HuH-7.5 (cell line): Measurements from ENCODE around the gene TBX18.

ENCODE experiments used
- DNase-seq: peaks from one replicate; pipeline ENCODE4 v3.0.0; 2011; ENCODE audit warnings: low spot score

Gene TBX18

DNA sequence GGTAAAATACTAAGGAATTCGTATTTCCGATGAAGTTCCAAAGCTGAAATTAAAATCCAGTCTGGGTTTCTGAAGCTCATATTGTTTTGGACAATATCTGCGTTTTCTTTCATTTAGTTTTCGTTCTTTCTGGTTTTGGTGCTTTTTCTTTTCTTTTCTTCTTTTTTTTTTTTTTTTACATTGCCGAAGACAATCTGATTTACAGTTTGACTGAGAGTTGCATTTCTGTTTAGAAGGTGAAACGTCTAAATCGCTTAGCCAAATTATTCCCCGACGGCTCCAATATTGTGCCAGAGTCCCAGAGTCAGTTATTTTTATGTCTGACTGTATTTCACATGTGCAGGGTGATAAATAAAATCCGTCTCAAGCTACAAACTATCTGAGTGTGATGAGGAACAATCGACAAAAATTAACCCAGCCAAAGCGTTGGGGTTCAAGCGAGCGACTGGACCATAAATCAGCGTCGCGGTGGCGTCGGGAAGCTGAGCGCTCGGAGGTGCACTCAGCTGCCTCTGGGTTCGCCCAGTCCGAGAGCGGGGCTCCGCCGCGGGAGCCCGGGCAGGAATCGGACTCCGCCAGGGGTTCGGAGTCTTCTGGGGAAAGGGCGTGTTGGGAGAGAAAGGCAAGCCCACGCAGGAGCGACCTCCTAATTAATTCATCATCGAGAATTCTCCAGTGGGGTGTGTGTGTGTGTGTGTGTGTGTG is 8.2 kb upstream of the TBX18 start:
- no peak for DNase-seq

- DNase-seq = no peak
These were observed 7.5 kb upstream of the TBX18 start for GRCh38 chr6:84771756-84772356.

DNA sequence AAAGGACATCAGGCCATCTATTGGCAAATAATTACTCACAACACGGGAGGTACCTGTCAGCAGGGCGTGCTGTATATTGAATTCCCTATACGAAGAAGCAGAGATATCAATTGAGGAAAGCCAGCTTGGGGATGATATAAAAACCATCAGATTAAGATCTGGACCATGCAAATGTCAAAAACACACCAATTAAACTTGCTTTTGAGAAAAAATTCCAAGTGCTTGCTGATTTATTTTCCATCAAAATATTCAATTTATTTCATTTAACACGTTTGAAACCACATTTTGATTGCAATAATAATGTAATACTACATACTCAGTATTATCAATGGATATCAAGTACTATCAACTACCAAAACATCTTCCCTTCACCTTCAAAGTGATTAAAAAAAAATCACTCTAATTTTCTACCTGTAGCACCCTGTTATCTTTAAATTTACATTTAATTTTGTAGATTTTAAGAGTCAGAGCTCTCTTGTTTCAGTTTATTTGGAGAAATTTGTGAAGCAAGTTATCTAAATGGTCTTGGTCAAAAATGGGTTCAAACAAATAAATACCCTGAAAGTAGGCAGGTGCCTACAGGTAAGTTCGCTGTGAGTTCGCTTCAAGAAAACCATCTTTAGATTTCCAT is 6.8 kb upstream of the TBX18 start:
- DNase-seq = no peak

- no peak for DNase-seq
These were observed 6.1 kb upstream of the TBX18 start for GRCh38 chr6:84770521-84770920.

DNA sequence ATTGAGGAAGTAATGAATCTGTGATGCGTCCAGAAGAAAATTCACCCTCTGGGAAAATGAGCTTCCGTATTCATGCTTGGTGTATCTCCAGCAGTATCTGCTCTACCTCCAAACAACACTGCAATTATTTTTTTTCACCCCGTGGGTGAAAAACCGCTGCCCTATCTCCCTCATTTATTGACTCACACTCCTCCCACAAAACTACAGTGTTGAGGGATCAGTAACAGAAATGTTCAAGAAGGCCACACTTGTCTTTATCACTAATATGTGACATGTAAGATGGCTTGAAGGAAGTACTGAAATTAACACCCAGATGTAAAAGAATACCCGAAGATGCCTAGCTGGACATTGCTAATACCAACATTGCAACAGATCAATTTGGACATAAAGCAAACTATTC is 4.9 kb upstream of the TBX18 start:
- no peak for DNase-seq

GRCh38 chr6:84768442-84769174 is 4.2 kb upstream of the TBX18 start:
- no peak for DNase-seq

GRCh38 chr6:84767526-84768201 is 3.3 kb upstream of the TBX18 start:
- DNase-seq = no peak

DNA sequence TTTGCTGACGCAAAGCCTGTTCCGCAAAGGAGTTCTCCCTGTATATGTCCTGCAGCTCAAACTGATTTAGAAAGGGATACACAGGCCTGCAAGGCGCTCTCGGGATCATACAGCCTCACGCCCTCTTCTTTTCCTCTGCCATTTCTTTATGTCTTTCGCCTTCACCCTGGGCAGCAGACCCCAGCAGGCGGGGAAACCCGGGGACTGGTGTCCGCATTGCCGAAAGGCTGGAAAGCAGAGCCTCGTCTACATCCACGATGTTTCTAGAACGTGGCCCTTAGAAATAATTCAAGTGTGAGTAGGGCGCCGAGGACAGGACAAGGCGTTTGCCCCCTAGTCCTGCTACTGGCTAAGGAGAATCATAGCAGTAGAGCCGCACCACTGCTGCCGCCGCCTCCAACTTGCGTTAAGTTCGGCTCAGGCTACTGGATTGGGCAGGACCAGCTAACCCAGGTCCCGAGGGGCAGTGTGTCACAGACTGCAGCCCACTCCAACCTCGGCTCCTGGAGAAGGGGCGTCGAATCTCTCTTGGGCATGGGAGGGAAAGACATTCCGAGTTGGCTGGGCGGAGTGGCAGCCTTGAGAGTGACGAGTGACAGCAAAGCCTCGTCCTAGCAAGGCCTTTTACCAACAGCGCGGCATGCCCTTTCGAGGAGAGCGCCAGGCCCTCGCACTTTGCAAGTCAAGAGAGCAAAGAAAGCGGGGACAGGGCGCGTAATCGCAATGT is 2.6 kb upstream of the TBX18 start:
- DNase-seq = no peak

DNA sequence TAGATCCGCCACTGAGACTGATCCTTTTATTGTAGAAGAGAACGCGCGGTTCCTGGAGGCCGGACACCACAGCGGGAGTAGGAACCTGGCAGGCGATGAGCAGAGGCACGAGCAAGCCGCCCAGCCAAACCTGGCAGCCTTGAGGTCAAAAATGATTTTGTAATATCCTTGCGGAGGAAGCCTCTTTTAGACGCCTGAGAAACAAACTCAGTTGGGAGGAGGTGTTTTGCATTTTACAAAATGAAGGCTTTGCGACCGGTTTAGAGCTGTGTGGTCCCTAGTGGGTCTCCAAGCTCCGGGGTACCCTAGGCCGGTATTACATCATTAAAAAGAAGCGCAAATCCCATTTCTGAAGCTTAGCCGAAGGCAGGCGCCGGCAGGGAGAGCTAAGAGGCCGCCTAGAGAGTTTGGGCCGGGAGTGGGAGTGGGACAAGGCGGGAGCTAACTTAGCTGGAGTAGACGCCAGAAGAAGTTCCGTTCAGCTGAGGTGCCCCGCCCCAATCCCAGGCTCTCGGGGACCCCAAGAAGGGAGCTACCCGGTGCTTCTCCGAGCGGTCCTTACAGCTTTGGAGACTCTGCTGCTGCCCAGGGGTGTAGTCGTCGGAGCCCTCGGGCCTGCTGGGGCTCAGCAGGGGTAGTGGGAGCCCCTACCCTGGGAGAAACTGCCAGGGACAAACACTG is 1.9 kb upstream of the TBX18 start:
- no peak for DNase-seq

GRCh38 chr6:84763886-84764331 is 489 bp downstream of the TBX18 start:
- DNase-seq = no peak

DNA sequence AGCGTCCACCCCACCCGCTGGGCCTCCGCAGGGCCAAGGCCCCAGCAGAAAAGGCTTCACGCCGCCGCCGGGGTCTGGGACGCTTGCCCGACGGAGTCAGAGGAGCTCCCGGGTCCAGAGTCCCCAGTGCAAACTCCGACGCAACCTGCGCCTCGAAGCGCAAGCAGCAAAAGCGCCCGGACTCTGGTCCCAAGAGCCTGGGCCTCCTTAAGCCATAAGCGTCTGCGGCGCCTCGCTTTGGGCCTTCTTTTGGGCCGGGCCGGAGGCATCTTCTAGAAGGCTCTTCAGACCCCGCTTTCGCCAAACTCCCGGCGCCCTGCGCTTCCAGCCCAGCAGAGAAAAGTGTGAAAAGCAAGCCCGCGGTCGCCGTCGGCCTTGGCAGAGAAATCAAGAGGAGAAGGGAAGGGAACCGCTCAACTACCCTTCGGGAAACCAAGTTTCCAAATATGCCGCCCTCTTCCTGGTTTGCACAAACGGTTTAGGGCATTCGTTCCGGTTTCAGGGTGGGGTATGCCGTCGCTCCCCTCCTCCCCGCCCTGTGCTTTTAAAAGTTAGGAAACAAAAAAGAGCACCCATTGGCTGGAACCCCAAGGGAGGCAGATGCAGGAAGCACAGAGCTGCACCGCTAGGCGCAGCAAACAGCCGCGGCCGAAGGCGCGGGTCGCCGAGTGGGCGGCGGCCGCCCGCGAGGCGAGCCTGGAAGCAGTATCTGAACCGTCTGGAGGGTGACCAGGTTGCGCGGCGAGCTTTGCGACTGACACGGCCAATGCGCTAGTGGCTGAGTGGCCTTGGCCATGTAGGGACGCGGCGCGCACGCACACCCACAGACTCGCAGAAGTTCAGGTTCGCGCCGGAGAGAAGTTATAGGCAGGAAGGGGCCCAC is 1.2 kb downstream of the TBX18 start:
- DNase-seq = no peak

- no peak for DNase-seq
These were observed 2.0 kb downstream of the TBX18 start for GRCh38 chr6:84762220-84763002.

GRCh38 chr6:84758486-84758885 is 5.9 kb downstream of the TBX18 start:
- DNase-seq = no peak

DNA sequence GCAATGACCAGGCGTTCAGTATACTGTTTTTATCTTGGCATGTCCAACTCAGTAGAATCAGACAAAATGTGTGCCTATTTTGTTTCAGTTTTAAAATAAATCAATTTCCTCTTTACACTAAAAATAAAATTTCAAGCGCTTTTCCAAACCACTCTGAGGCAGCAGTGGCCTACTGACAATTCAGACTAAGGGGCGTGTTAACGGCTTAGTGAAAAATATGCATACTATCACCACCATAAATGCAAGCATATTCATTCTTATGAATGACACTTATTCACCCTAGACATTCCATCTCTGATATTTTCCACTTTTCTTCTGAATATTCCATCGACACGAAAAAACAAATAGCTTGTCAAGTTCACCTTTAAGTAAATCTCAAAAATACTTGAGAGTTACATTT is 7.5 kb downstream of the TBX18 start:
- no peak for DNase-seq

DNA sequence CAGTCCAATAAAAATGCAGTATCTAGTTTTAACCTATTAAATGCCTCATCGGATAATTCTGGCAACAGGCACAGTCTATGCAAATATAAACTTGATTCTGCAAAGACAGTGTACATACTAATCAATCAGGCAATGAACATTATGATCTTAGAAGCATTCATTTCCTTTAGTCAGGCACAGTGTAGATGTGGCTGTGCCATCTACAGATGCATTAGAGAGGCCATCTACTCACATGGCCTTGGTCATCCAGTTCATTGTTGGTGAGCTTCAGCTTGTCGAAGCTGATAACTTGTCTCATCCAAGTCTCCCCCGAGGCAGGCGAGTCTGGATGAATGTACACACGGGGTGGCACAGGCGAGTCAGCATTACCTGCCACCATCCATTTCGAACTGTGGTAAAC is 7.9 kb downstream of the TBX18 start:
- DNase-seq = no peak

DNA sequence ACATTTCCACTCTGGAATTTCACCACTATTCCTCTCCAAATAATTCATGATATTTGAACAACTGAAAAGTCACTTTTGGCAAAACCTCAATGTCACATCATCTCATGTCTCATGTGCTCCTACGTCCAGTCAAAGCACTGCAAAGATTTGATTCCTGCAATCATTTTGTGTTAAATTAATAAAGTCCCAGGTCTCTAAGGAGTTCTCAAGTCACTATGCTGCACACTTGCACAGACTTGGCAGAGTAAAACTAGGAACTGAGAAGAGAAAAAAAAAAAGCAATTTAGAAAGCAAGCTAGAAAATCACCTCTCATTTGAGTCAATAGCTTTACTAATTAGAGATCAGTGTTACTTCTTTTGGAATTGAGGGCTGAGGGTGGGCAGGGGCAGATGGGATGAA is 11.2 kb downstream of the TBX18 start:
- no peak for DNase-seq

GRCh38 chr6:84752118-84752850 is 12.1 kb downstream of the TBX18 start:
- DNase-seq = no peak

- no peak for DNase-seq
These were observed 15.2 kb downstream of the TBX18 start for GRCh38 chr6:84749181-84749580.
